K562 (cell line): ENCODE results near the gene RAB3C.

Experiments used
- FOXJ3 ChIP-seq: sonication (generic); formaldehyde crosslinking; IDR thresholded peaks from 2 replicates; pipeline ENCODE4 v1.4.0; 2020; ENCODE audit warnings: mild to moderate bottlenecking, missing genetic modification reagents
- HIVEP1 ChIP-seq: fragments of 250-450 bp; sonication (Bioruptor Pico); IDR thresholded peaks from 2 replicates; pipeline ENCODE4 v1.4.0; 2020; ENCODE audit warnings: mild to moderate bottlenecking
- POLR2A ChIP-seq: fragments of 450-650 bp; conservative IDR thresholded peaks from 2 replicates; pipeline ENCODE4 v1.6.1; 2016
- ZNF253 ChIP-seq: fragments of 250-450 bp; sonication (Bioruptor Pico); conservative IDR thresholded peaks from 2 replicates; pipeline ENCODE4 v1.6.1; 2021; ENCODE audit warnings: mild to moderate bottlenecking
- TF ChIP-seq, protein P1 (sequence below), 3 experiments: IDR thresholded peaks in 2 of 3; conservative IDR thresholded peaks in 1 of 3; 2 replicates each; pipeline ENCODE4 v1.5.1; 2011 to 2012; ENCODE audit warnings: low read length in 3 of 3, mild to moderate bottlenecking in 3 of 3, control low read depth in 2 of 3, improper control_type of control experiment in 1 of 3, inconsistent platforms in 1 of 3, low read depth in 1 of 3, mixed read lengths in 1 of 3, moderate library complexity in 1 of 3; ENCODE audit not compliant: insufficient read depth in 2 of 3
- TF ChIP-seq, protein P2 (sequence below): fragments of 450-650 bp; IDR thresholded peaks from 2 replicates; pipeline ENCODE4 v1.6.1; 2018; ENCODE audit not compliant: partially characterized antibody
- TF ChIP-seq, protein P3 (sequence below): fragments of 250-450 bp; sonication (Bioruptor Pico); IDR thresholded peaks from 2 replicates; pipeline ENCODE4 v1.5.0; 2021

DNA sequence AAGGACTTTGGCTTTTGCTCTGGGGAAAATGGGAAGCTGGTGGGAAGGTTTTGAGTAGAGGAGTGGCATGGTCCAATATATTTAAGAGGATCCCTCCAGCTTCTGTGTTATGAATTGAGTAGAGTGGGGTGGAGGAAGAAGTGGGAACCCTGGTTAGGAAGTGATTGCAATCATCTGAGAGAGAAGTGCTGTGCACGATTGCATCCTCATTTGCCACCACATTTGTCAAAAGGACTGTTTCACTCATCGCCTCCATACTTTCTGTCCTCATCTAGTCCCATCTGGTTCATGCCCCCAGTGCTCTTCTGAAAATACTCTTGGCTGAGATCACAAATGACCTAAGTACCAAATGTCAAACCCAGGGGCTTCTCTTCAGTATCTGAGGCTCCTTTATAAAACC is 192.1 kb downstream of the RAB3C start:
- TF ChIP-seq, protein P1, sequence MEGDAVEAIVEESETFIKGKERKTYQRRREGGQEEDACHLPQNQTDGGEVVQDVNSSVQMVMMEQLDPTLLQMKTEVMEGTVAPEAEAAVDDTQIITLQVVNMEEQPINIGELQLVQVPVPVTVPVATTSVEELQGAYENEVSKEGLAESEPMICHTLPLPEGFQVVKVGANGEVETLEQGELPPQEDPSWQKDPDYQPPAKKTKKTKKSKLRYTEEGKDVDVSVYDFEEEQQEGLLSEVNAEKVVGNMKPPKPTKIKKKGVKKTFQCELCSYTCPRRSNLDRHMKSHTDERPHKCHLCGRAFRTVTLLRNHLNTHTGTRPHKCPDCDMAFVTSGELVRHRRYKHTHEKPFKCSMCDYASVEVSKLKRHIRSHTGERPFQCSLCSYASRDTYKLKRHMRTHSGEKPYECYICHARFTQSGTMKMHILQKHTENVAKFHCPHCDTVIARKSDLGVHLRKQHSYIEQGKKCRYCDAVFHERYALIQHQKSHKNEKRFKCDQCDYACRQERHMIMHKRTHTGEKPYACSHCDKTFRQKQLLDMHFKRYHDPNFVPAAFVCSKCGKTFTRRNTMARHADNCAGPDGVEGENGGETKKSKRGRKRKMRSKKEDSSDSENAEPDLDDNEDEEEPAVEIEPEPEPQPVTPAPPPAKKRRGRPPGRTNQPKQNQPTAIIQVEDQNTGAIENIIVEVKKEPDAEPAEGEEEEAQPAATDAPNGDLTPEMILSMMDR (IDR thresholded peaks at IDR 0.05 in 2 of 3, conservative IDR thresholded peaks at IDR 0.05 in 1 of 3; ENCODE audit: insufficient read depth in 2 of 3, low read depth in 1 of 3, low read length in 3 of 3) = no peak
- TF ChIP-seq HIVEP1 (no peak), POLR2A (no peak), ZNF253 (CRISPR knock-in tag) (no peak), FOXJ3 (CRISPR knock-in tag) (no peak)
- TF ChIP-seq, protein P2, sequence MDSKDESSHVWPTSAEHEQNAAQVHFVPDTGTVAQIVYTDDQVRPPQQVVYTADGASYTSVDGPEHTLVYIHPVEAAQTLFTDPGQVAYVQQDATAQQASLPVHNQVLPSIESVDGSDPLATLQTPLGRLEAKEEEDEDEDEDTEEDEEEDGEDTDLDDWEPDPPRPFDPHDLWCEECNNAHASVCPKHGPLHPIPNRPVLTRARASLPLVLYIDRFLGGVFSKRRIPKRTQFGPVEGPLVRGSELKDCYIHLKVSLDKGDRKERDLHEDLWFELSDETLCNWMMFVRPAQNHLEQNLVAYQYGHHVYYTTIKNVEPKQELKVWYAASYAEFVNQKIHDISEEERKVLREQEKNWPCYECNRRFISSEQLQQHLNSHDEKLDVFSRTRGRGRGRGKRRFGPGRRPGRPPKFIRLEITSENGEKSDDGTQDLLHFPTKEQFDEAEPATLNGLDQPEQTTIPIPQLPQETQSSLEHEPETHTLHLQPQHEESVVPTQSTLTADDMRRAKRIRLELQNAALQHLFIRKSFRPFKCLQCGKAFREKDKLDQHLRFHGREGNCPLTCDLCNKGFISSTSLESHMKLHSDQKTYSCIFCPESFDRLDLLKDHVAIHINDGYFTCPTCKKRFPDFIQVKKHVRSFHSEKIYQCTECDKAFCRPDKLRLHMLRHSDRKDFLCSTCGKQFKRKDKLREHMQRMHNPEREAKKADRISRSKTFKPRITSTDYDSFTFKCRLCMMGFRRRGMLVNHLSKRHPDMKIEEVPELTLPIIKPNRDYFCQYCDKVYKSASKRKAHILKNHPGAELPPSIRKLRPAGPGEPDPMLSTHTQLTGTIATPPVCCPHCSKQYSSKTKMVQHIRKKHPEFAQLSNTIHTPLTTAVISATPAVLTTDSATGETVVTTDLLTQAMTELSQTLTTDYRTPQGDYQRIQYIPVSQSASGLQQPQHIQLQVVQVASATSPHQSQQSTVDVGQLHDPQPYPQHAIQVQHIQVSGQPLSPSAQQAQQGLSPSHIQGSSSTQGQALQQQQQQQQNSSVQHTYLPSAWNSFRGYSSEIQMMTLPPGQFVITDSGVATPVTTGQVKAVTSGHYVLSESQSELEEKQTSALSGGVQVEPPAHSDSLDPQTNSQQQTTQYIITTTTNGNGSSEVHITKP = no peak
- TF ChIP-seq, protein P3, sequence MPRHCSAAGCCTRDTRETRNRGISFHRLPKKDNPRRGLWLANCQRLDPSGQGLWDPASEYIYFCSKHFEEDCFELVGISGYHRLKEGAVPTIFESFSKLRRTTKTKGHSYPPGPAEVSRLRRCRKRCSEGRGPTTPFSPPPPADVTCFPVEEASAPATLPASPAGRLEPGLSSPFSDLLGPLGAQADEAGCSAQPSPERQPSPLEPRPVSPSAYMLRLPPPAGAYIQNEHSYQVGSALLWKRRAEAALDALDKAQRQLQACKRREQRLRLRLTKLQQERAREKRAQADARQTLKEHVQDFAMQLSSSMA (CRISPR knock-in tag) = no peak
